ENCODE data around the gene KRR1. TPM values are rescaled to one million over a fixed set of nuclear protein-coding genes. Genes with fewer than 3 reads are reported as not detected.

Gene KRR1
- polyA plus RNA-seq (2013, experiment 1 of 2) = 27.6 TPM
- 41.1 TPM for polyA plus RNA-seq (2013, experiment 2 of 2)

GRCh38 chr12:75511116-75512048, at the start of gene KRR1:
Gene KRR1 (minus strand): TSS chr12:75511609. CDS start chr12:75511597, 12 bp downstream.
- Histone ChIP-seq H3K27ac (ENCODE audit: low read depth, low read length, severe bottlenecking) (peak within 1 kb of the TSS; percentile 60), H3K9me3 (ENCODE audit: control insufficient read depth, low read length) (no peaks in the 10 kb centered on the region), H3K4me3 (ENCODE audit: extremely low read depth, insufficient read depth, low read length, poor library complexity, severe bottlenecking) (peak within 1 kb of the TSS; percentile 82), H3K36me3 (ENCODE audit: control insufficient read depth, insufficient read depth, low read length) (peaks cover 12% of the 10 kb centered on the region), H3K4me1 (ENCODE audit: control insufficient read depth, insufficient read depth, low read length, poor library complexity, severe bottlenecking) (peaks cover 8% of the 10 kb centered on the region)
- WGBS, 2 experiments (ENCODE audit: insufficient coverage in 2 of 2) = 0 to 9% methylated on average over 33 to 35 of the region's 47 CpGs

GRCh38 chr12:75560167-75560566, 48.8 kb upstream of the KRR1 start:
- whole genome bisulfite sequencing, 2 experiments (ENCODE audit: insufficient coverage in 2 of 2) = no CpG with 5 or more reads among the region's 2 CpGs

GRCh38 chr12:75558287-75558686, 46.9 kb upstream of the KRR1 start:
- H3K4me1 ChIP-seq (ENCODE audit: control insufficient read depth, insufficient read depth, low read length, poor library complexity, severe bottlenecking) = peaks cover 7% of the 10 kb centered on the region
- no peaks in the 10 kb centered on the region for H3K9me3 ChIP-seq (ENCODE audit: control insufficient read depth, low read length)
- no peaks in the 10 kb centered on the region for H3K36me3 ChIP-seq (ENCODE audit: control insufficient read depth, insufficient read depth, low read length)
- no peak overlapping the region for H3K4me3 ChIP-seq (ENCODE audit: extremely low read depth, insufficient read depth, low read length, poor library complexity, severe bottlenecking)
- no peak overlapping the region for H3K27ac ChIP-seq (ENCODE audit: low read depth, low read length, severe bottlenecking)
- 86 to 100% methylated on average over 1 to 2 of the region's 3 CpGs for WGBS, 2 experiments (ENCODE audit: insufficient coverage in 2 of 2)

More at GRCh38 chr12:75560167-75560566, 48.8 kb upstream of the KRR1 start:
- H3K4me1 ChIP-seq (ENCODE audit: control insufficient read depth, insufficient read depth, low read length, poor library complexity, severe bottlenecking) = no peaks in the 10 kb centered on the region
- peaks cover 4% of the 10 kb centered on the region for H3K9me3 ChIP-seq (ENCODE audit: control insufficient read depth, low read length)
- H3K36me3 ChIP-seq (ENCODE audit: control insufficient read depth, insufficient read depth, low read length) = no peaks in the 10 kb centered on the region
- H3K4me3 ChIP-seq (ENCODE audit: extremely low read depth, insufficient read depth, low read length, poor library complexity, severe bottlenecking) = no peak overlapping the region
- no peak overlapping the region for H3K27ac ChIP-seq (ENCODE audit: low read depth, low read length, severe bottlenecking)

- H3K27ac ChIP-seq (ENCODE audit: low read depth, low read length, severe bottlenecking) = no peak overlapping the region
- H3K4me3 ChIP-seq (ENCODE audit: extremely low read depth, insufficient read depth, low read length, poor library complexity, severe bottlenecking) = no peak overlapping the region
- peaks cover 11% of the 10 kb centered on the region for H3K4me1 ChIP-seq (ENCODE audit: control insufficient read depth, insufficient read depth, low read length, poor library complexity, severe bottlenecking)
- no CpG with 5 or more reads among the region's 3 CpGs for WGBS, 2 experiments (ENCODE audit: insufficient coverage in 2 of 2)
- H3K36me3 ChIP-seq (ENCODE audit: control insufficient read depth, insufficient read depth, low read length) = no peaks in the 10 kb centered on the region
- H3K9me3 ChIP-seq (ENCODE audit: control insufficient read depth, low read length) = no peaks in the 10 kb centered on the region
These were observed 45.0 kb upstream of the KRR1 start for GRCh38 chr12:75556311-75556899.

GRCh38 chr12:75554556-75554880, 43.1 kb upstream of the KRR1 start:
- WGBS, 2 experiments (ENCODE audit: insufficient coverage in 2 of 2) = no CpG with 5 or more reads among the region's 1 CpG
- no peak overlapping the region for H3K4me3 ChIP-seq (ENCODE audit: extremely low read depth, insufficient read depth, low read length, poor library complexity, severe bottlenecking)
- peaks cover 11% of the 10 kb centered on the region for H3K4me1 ChIP-seq (ENCODE audit: control insufficient read depth, insufficient read depth, low read length, poor library complexity, severe bottlenecking)
- no peak overlapping the region for H3K27ac ChIP-seq (ENCODE audit: low read depth, low read length, severe bottlenecking)
- no peaks in the 10 kb centered on the region for H3K36me3 ChIP-seq (ENCODE audit: control insufficient read depth, insufficient read depth, low read length)
- no peaks in the 10 kb centered on the region for H3K9me3 ChIP-seq (ENCODE audit: control insufficient read depth, low read length)

GRCh38 chr12:75553836-75554555, 42.6 kb upstream of the KRR1 start:
- WGBS, 2 experiments (ENCODE audit: insufficient coverage in 2 of 2) = 68 to 90% methylated on average over 2 to 3 of the region's 3 CpGs
- H3K36me3 ChIP-seq (ENCODE audit: control insufficient read depth, insufficient read depth, low read length) = no peaks in the 10 kb centered on the region
- H3K27ac ChIP-seq (ENCODE audit: low read depth, low read length, severe bottlenecking) = peak overlapping the region; percentile 65
- no peak overlapping the region for H3K4me3 ChIP-seq (ENCODE audit: extremely low read depth, insufficient read depth, low read length, poor library complexity, severe bottlenecking)
- H3K9me3 ChIP-seq (ENCODE audit: control insufficient read depth, low read length) = no peaks in the 10 kb centered on the region
- peaks cover 11% of the 10 kb centered on the region for H3K4me1 ChIP-seq (ENCODE audit: control insufficient read depth, insufficient read depth, low read length, poor library complexity, severe bottlenecking)

- no peak overlapping the region for H3K4me3 ChIP-seq (ENCODE audit: extremely low read depth, insufficient read depth, low read length, poor library complexity, severe bottlenecking)
- no peaks in the 10 kb centered on the region for H3K9me3 ChIP-seq (ENCODE audit: control insufficient read depth, low read length)
- H3K36me3 ChIP-seq (ENCODE audit: control insufficient read depth, insufficient read depth, low read length) = no peaks in the 10 kb centered on the region
- peak overlapping the region; percentile 65 for H3K27ac ChIP-seq (ENCODE audit: low read depth, low read length, severe bottlenecking)
- peaks cover 11% of the 10 kb centered on the region for H3K4me1 ChIP-seq (ENCODE audit: control insufficient read depth, insufficient read depth, low read length, poor library complexity, severe bottlenecking)
- WGBS, 2 experiments (ENCODE audit: insufficient coverage in 2 of 2) = 50 to 88% methylated on average over 1 of the region's 1 CpG
These were observed 42.0 kb upstream of the KRR1 start for GRCh38 chr12:75553398-75553797.

GRCh38 chr12:75551477-75551876, 40.1 kb upstream of the KRR1 start:
- Histone ChIP-seq H3K36me3 (ENCODE audit: control insufficient read depth, insufficient read depth, low read length) (no peaks in the 10 kb centered on the region), H3K27ac (ENCODE audit: low read depth, low read length, severe bottlenecking) (no peak overlapping the region), H3K4me3 (ENCODE audit: extremely low read depth, insufficient read depth, low read length, poor library complexity, severe bottlenecking) (no peak overlapping the region), H3K4me1 (ENCODE audit: control insufficient read depth, insufficient read depth, low read length, poor library complexity, severe bottlenecking) (peaks cover 11% of the 10 kb centered on the region), H3K9me3 (ENCODE audit: control insufficient read depth, low read length) (no peaks in the 10 kb centered on the region)

- H3K9me3 ChIP-seq (ENCODE audit: control insufficient read depth, low read length) = no peaks in the 10 kb centered on the region
- no peaks in the 10 kb centered on the region for H3K36me3 ChIP-seq (ENCODE audit: control insufficient read depth, insufficient read depth, low read length)
- WGBS, 2 experiments (ENCODE audit: insufficient coverage in 2 of 2) = 81 to 85% methylated on average over 5 to 6 of the region's 8 CpGs
- H3K4me3 ChIP-seq (ENCODE audit: extremely low read depth, insufficient read depth, low read length, poor library complexity, severe bottlenecking) = no peak overlapping the region
- H3K27ac ChIP-seq (ENCODE audit: low read depth, low read length, severe bottlenecking) = peak overlapping the region; percentile 38
- peaks cover 11% of the 10 kb centered on the region for H3K4me1 ChIP-seq (ENCODE audit: control insufficient read depth, insufficient read depth, low read length, poor library complexity, severe bottlenecking)
These were observed 39.2 kb upstream of the KRR1 start for GRCh38 chr12:75550401-75551240.

- Histone ChIP-seq H3K36me3 (ENCODE audit: control insufficient read depth, insufficient read depth, low read length) (no peaks in the 10 kb centered on the region), H3K9me3 (ENCODE audit: control insufficient read depth, low read length) (no peaks in the 10 kb centered on the region), H3K4me3 (ENCODE audit: extremely low read depth, insufficient read depth, low read length, poor library complexity, severe bottlenecking) (no peak overlapping the region), H3K27ac (ENCODE audit: low read depth, low read length, severe bottlenecking) (no peak overlapping the region), H3K4me1 (ENCODE audit: control insufficient read depth, insufficient read depth, low read length, poor library complexity, severe bottlenecking) (peaks cover 11% of the 10 kb centered on the region)
- WGBS, 2 experiments (ENCODE audit: insufficient coverage in 2 of 2) = 80% methylated on average over 1 of the region's 2 CpGs; no CpG with 5 or more reads in 1 of the 2 experiments
These were observed 38.6 kb upstream of the KRR1 start for GRCh38 chr12:75549989-75550388.
